K562 (cell line): ENCODE measurements around the gene WDPCP. TPM values are rescaled to one million over a fixed set of nuclear protein-coding genes. Genes with fewer than 3 reads are reported as not detected.

Source experiments
- ATAC-seq: fragments of 200-7000 bp; cut with Tn5 transposase; 3 replicates; pipeline ENCODE4 v1.9.1; 2020; ENCODE audit warnings: moderate library complexity
- BruUV-seq: library from RNA; stranded (reverse); fragments of 400-500 nt; replicated peaks from 2 replicates; lab custom pipeline; 2021; lab: Mats Ljungman, UMichigan
- CTCF ChIA-PET: fragments of 300-600 bp; formaldehyde crosslinking; extraction: SDS; loops from one replicate; lab custom pipeline; 2021; ENCODE audit warnings: low intra/inter-chr PET ratio; lab: Yijun Ruan, JAX
- POLR2A ChIA-PET: fragments of 300-600, 350-650 bp; sonication (Branson Sonifier 250); formaldehyde crosslinking; extraction: SDS; loops from one replicate; lab custom pipeline; 2021; ENCODE audit warnings: antibody characterized with exemption, inconsistent platforms; lab: Yijun Ruan, JAX
- DNase-seq, 4 experiments: peaks; one replicate each; pipeline versions ENCODE4 v3.0.0 to v3.0.0-alpha.2; 2011 to 2018; ENCODE audit warnings: low spot score in 3 of 4, mixed read lengths in 3 of 4; ENCODE audit errors: extremely low read depth in 1 of 4
- FAIRE-seq: peaks from 2 replicates; lab custom pipeline; 2011; peaks lifted over from hg19 to GRCh38; lab: Jason Lieb, UNC
- H2AFZ ChIP-seq: 2 replicates; pipeline ENCODE4 v1.6.0; 2011; ENCODE audit warnings: low read depth, low read length, control low read depth, inconsistent platforms
- H3K27ac ChIP-seq: fragments of 200-600 bp; 3 replicates; pipeline ENCODE4 v1.8.0; 2011; ENCODE audit warnings: low read depth, mild to moderate bottlenecking, control low read depth, inconsistent platforms, low read length, moderate library complexity, mixed read lengths; ENCODE audit errors: extremely low read depth
- H3K27me3 ChIP-seq, 2 experiments: fragments of 300-600 bp in 1 of 2; 2 replicates in 1 of 2; 3 replicates in 1 of 2; pipeline versions ENCODE4 v1.6.0 to v1.8.0; 2011; ENCODE audit warnings: inconsistent platforms in 2 of 2, low read length in 2 of 2, mild to moderate bottlenecking in 1 of 2, mixed read lengths in 1 of 2, moderate library complexity in 1 of 2; ENCODE audit not compliant: control insufficient read depth in 2 of 2, insufficient read depth in 2 of 2
- H3K36me3 ChIP-seq: fragments of 300-600 bp; 3 replicates; pipeline ENCODE4 v1.8.0; 2011; ENCODE audit warnings: mild to moderate bottlenecking, low read length, inconsistent platforms; ENCODE audit not compliant: control insufficient read depth, insufficient read depth
- H3K4me1 ChIP-seq, 2 experiments: fragments of 200-600 bp in 1 of 2; replicated peaks in 1 of 2; 2 replicates in 1 of 2; 3 replicates in 1 of 2; pipeline versions ENCODE4 v1.5.1 to v1.8.0; 2011; ENCODE audit warnings: inconsistent platforms in 2 of 2, low read length in 2 of 2, mild to moderate bottlenecking in 1 of 2, mixed read lengths in 1 of 2, moderate library complexity in 1 of 2; ENCODE audit not compliant: control insufficient read depth in 2 of 2, insufficient read depth in 2 of 2
- H3K4me2 ChIP-seq: 2 replicates; pipeline ENCODE4 v1.6.1; 2011; ENCODE audit warnings: low read length, control low read depth, inconsistent platforms, mixed read lengths; ENCODE audit not compliant: insufficient read depth
- H3K4me3 ChIP-seq: fragments of 200-600 bp; sonication (generic), shearing (Covaris generic); 2 replicates; pipeline ENCODE4 v1.5.1; 2016; ENCODE audit warnings: control low read depth, inconsistent platforms
- H3K79me2 ChIP-seq: fragments of 200-600 bp; 3 replicates; pipeline ENCODE4 v1.8.0; 2011; ENCODE audit warnings: low read length, inconsistent platforms; ENCODE audit not compliant: control insufficient read depth, insufficient read depth
- H3K9ac ChIP-seq, 2 experiments: 2 replicates each; pipeline versions ENCODE4 v1.6.0 to v1.6.1; 2011; ENCODE audit warnings: low read depth in 2 of 2, low read length in 2 of 2, control low read depth in 1 of 2, inconsistent platforms in 1 of 2, mild to moderate bottlenecking in 1 of 2, mixed read lengths in 1 of 2; ENCODE audit not compliant: insufficient read depth in 1 of 2
- H3K9me1 ChIP-seq: one replicate; pipeline ENCODE4 v1.6.0; 2011; ENCODE audit warnings: inconsistent platforms, mild to moderate bottlenecking, low read length, moderate library complexity; ENCODE audit not compliant: control insufficient read depth, insufficient read depth
- H3K9me3 ChIP-seq: replicated peaks from 2 replicates; pipeline ENCODE4 v1.5.1; 2011; ENCODE audit warnings: low read depth, low read length, inconsistent platforms; ENCODE audit not compliant: control insufficient read depth, insufficient read depth
- H4K20me1 ChIP-seq: replicated peaks from 2 replicates; pipeline ENCODE4 v1.6.1; 2011; ENCODE audit warnings: low read length, inconsistent platforms, mixed read lengths; ENCODE audit not compliant: control insufficient read depth, insufficient read depth
- ETV1 ChIP-seq: fragments of 450-650 bp; conservative IDR thresholded peaks from 2 replicates; pipeline ENCODE4 v1.6.1; 2016; ENCODE audit warnings: missing genetic modification characterization, control low read depth, low read depth, missing compliant biosample characterization
- HDAC8 ChIP-seq: fragments of 450-650 bp; IDR thresholded peaks from 2 replicates; pipeline ENCODE4 v1.6.1; 2016; ENCODE audit warnings: mild to moderate bottlenecking, missing genetic modification characterization, moderate library complexity, missing compliant biosample characterization
- SMARCA4 ChIP-seq: fragments of 450-650 bp; IDR thresholded peaks from 2 replicates; pipeline ENCODE4 v1.6.1; 2016
- WGBS: fragments of 100-300 bp; shearing (Covaris generic); methylation state at CpG from one replicate; pipeline ENCODE4 v1.1.6; 2016; ENCODE audit warnings: low coverage, mixed read lengths; ENCODE audit not compliant: insufficient coverage; ENCODE audit errors: missing lambda C conversion rate; 5-methylcytosine and 5-hydroxymethylcytosine counted together
- in situ Hi-C: fragments of 300-500 bp; cut with MboI; formaldehyde crosslinking; loops from 4 replicates; pipeline ENCODE4 v1.15.0; 2018; ENCODE audit warnings: inconsistent platforms, mixed read lengths
- intact Hi-C: fragments of 100-400 bp; cut with micrococcal nuclease; formaldehyde crosslinking; loops from 2 replicates; pipeline ENCODE4 v1.14.2; 2022
- polyA plus RNA-seq, 8 experiments: library from polyadenylated mRNA; depleted of rRNA in 4 of 8; stranded (reverse) in 5 of 8; unstranded in 3 of 8; fragments of >200 nt; fragmentation: Nextera tagmentation in 2 of 8; fragmentation: Illumina TruSeq in 1 of 8; extraction: Ambion mirVana in 2 of 8; extraction: Trizol in 1 of 8; gene quantifications; 2 replicates each; pipeline versions ENCODE4 v1.2.1 to v1.2.3, GENCODE V29; 2011 to 2014; ENCODE audit warnings: inconsistent platforms in 1 of 8, missing spikeins in 1 of 8
- total RNA-seq, 7 experiments: library from RNA; depleted of rRNA in 6 of 7; stranded (reverse); fragments of >200 nt in 6 of 7; fragmentation: Illumina TruSeq in 2 of 7; extraction: Trizol in 2 of 7; gene quantifications; 2 replicates each; pipeline versions ENCODE4 v1.2.1 to v1.2.3, GENCODE V29; 2011 to 2021; ENCODE audit warnings: low replicate concordance in 1 of 7
- TF ChIP-seq, protein P1 (sequence below): fragments of 250-450 bp; sonication (Bioruptor Pico); IDR thresholded peaks from 2 replicates; pipeline ENCODE4 v1.4.0; 2020; ENCODE audit warnings: mild to moderate bottlenecking, moderate library complexity
- TF ChIP-seq, protein P2 (sequence below): sonication (generic); formaldehyde crosslinking; IDR thresholded peaks from 2 replicates; pipeline ENCODE4 v1.8.0; 2022; ENCODE audit warnings: mild to moderate bottlenecking, missing genetic modification reagents

Gene WDPCP
- total and polyA plus RNA-seq, 9 of the 15 experiments (the other 6 are each of a cell fraction or from before 2014, with no cell fraction given), result 1.4 to 6.4 (median 5.5) TPM

DNA sequence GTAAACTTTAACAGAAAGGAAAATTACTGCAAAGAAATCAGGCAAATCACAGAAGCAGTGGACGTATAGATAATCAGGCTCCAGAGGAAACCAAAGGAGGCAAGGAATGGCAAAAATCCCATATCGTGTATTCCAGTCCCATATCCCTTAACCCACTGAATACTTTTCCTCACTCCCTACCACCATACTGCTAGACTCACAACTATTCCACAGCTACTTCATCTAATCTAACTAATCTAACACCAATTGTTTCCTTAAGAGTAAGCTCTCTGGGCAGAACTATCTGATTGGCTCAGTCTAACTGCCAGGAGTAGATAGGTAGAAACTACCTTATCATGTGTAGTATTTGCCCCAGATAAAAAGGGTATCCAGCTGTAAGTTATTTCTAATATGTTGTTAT, 16.3 kb downstream of the WDPCP start (continued):
- TF ChIP-seq, protein P1, sequence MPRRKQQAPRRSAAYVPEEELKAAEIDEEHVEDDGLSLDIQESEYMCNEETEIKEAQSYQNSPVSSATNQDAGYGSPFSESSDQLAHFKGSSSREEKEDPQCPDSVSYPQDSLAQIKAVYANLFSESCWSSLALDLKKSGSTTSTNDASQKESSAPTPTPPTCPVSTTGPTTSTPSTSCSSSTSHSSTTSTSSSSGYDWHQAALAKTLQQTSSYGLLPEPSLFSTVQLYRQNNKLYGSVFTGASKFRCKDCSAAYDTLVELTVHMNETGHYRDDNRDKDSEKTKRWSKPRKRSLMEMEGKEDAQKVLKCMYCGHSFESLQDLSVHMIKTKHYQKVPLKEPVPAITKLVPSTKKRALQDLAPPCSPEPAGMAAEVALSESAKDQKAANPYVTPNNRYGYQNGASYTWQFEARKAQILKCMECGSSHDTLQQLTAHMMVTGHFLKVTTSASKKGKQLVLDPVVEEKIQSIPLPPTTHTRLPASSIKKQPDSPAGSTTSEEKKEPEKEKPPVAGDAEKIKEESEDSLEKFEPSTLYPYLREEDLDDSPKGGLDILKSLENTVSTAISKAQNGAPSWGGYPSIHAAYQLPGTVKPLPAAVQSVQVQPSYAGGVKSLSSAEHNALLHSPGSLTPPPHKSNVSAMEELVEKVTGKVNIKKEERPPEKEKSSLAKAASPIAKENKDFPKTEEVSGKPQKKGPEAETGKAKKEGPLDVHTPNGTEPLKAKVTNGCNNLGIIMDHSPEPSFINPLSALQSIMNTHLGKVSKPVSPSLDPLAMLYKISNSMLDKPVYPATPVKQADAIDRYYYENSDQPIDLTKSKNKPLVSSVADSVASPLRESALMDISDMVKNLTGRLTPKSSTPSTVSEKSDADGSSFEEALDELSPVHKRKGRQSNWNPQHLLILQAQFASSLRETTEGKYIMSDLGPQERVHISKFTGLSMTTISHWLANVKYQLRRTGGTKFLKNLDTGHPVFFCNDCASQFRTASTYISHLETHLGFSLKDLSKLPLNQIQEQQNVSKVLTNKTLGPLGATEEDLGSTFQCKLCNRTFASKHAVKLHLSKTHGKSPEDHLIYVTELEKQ (CRISPR knock-in tag), result no peak
- TF ChIP-seq HDAC8 (no peak), ETV1 (tag) (no peak)
- TF ChIP-seq, protein P2, sequence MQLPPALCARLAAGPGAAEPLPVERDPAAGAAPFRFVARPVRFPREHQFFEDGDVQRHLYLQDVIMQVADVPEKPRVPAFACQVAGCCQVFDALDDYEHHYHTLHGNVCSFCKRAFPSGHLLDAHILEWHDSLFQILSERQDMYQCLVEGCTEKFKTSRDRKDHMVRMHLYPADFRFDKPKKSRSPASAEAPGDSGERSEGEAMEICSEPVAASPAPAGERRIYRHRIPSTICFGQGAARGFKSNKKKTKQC (CRISPR knock-in tag), result no peak

DNA sequence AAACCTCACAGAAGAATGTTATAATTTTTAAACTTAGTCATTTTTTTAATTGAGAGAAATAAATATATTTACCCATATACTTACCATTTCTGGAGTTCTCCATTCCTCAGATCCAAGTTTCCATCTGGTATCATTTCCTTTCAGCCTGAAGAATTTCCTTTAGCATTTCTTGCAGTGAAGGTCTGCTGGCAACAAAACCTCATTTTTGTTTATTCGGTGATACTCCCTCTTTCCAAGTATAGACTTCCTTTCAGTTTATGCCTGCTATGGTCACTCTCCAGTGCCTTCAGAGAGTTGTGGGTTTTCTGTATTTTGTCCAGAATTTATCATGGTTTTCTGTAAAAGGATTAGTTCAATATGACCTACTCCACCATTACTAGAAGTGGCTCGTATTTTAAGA, 17.0 kb downstream of the WDPCP start:
- Histone ChIP-seq H3K9me3 (no peaks in the 10 kb centered on the region), H2AFZ (no peak overlapping the region)
- no TSS peak for BruUV-seq
- TF ChIP-seq SMARCA4, result no peak
- TF ChIP-seq, all 486 proteins: peak for 0
- ChIA-PET CTCF (no interaction called here), POLR2A (no interaction called here)
- H3K27ac ChIP-seq, result no peak overlapping the region
- no peak for ATAC-seq
- intact Hi-C loops (no loop called here), in situ Hi-C loops (no loop called here)
- H3K4me3 ChIP-seq, result no peak overlapping the region
- no peak overlapping the region for H3K9ac ChIP-seq
- H4K20me1 ChIP-seq, result no peaks in the 10 kb centered on the region
- no peaks in the 10 kb centered on the region for H3K9me1 ChIP-seq
- no peak overlapping the region for H3K4me2 ChIP-seq
- no peaks in the 10 kb centered on the region for H3K36me3 ChIP-seq
- H3K4me1 ChIP-seq, result no peaks in the 10 kb centered on the region; a peak in 1 of 5 replicates
- no peaks in the 10 kb centered on the region for H3K27me3 ChIP-seq
- no peak for FAIRE-seq
- no peaks in the 10 kb centered on the region for H3K79me2 ChIP-seq
- WGBS, result 30% methylated on average over 2 of the region's 2 CpGs
- no peak for DNase-seq
